ENCODE measurements around the gene CDHR4. TPM values are rescaled to one million over a fixed set of nuclear protein-coding genes. Genes with fewer than 3 reads are reported as not detected.

Gene CDHR4
- total RNA-seq, 1 experiment from 2014 or later: not detected

DNA sequence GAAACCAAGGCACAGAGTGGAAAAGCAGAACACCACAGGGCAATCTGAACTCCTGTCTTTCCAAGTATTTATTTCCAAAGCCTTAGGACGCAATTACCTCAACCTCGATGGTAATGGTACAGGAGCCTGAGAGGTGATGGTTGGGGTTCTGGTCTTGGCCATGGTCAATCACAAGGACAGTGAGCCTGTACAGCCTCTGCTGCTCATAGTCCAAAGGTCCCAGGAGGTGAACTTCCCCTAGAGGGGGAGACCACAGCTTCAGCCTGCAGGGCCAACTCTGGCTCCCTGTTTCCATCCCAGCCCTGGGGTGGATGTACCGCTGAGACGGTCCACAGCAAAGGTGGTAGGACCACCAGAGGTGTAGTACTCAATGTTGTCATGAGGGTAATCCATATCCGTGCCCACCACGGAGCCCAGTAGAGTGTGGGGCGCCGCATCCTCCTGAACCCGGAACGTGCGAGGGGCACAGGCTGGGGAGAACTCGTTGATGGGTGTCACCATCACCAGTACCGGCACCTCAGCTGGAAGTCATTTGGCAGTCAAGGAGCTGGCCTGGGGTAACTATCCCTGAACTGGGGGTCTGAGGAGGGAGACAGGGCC, 6.1 kb downstream of the CDHR4 start:
- Histone ChIP-seq H2BK12ac (ENCODE audit: insufficient read length, low read depth, low read length) (no peak overlapping the region), H3K79me2 (ENCODE audit: insufficient read depth, low read length) (no peaks in the 10 kb centered on the region), H2BK15ac (ENCODE audit: low read depth, low read length) (no peak overlapping the region), H3K4me1 (ENCODE audit: insufficient read depth, low read length) (no peaks in the 10 kb centered on the region), H3K27me3 (ENCODE audit: insufficient read depth, low read length) (no peaks in the 10 kb centered on the region; the same call in none of the 2 replicates), H3K18ac (ENCODE audit: insufficient read length, low read depth, low read length) (no peak overlapping the region), H2BK120ac (ENCODE audit: low read depth, low read length, poor library complexity, severe bottlenecking) (no peak overlapping the region), H4K91ac (ENCODE audit: insufficient read length, low read depth, low read length) (no peak overlapping the region), H3K23ac (ENCODE audit: insufficient read length, low read depth, low read length) (no peak overlapping the region), H3K4me2 (ENCODE audit: insufficient read depth, insufficient read length, low read length) (no peak overlapping the region), H2AFZ (ENCODE audit: low read length) (no peak overlapping the region), H3K9ac (ENCODE audit: extremely low read depth, insufficient read length, low read length) (no peak overlapping the region), H2BK5ac (ENCODE audit: insufficient read length, low read length) (no peak overlapping the region), H3K79me1 (ENCODE audit: insufficient read depth, low read depth, low read length, poor library complexity, severe bottlenecking) (no peaks in the 10 kb centered on the region), H4K5ac (ENCODE audit: insufficient read length, low read depth, low read length) (no peak overlapping the region), H3K4ac (ENCODE audit: low read depth, low read length) (no peak overlapping the region), H4K8ac (replicated peaks; ENCODE audit: insufficient read length, low read depth, low read length) (no peak overlapping the region), H2AK5ac (ENCODE audit: insufficient read length, low read length) (no peak overlapping the region), H4K20me1 (ENCODE audit: control insufficient read depth, insufficient read depth, insufficient read length) (no peaks in the 10 kb centered on the region), H3K56ac (ENCODE audit: insufficient read length, low read depth, low read length) (no peak overlapping the region), H2BK20ac (ENCODE audit: low read depth, low read length, poor library complexity, severe bottlenecking) (no peak overlapping the region), H3K27ac (ENCODE audit: insufficient read length, low read depth, low read length) (no peak overlapping the region), H3T11ph (ENCODE audit: low read length) (no peak overlapping the region), H3K14ac (ENCODE audit: insufficient read depth, low read length) (no peak overlapping the region), H3K9me3 (ENCODE audit: control insufficient read depth, low read depth, low read length) (no peaks in the 10 kb centered on the region), H3K23me2 (ENCODE audit: insufficient read length, low read depth, low read length, poor library complexity, severe bottlenecking) (no peaks in the 10 kb centered on the region)
- TF ChIP-seq, protein P1, sequence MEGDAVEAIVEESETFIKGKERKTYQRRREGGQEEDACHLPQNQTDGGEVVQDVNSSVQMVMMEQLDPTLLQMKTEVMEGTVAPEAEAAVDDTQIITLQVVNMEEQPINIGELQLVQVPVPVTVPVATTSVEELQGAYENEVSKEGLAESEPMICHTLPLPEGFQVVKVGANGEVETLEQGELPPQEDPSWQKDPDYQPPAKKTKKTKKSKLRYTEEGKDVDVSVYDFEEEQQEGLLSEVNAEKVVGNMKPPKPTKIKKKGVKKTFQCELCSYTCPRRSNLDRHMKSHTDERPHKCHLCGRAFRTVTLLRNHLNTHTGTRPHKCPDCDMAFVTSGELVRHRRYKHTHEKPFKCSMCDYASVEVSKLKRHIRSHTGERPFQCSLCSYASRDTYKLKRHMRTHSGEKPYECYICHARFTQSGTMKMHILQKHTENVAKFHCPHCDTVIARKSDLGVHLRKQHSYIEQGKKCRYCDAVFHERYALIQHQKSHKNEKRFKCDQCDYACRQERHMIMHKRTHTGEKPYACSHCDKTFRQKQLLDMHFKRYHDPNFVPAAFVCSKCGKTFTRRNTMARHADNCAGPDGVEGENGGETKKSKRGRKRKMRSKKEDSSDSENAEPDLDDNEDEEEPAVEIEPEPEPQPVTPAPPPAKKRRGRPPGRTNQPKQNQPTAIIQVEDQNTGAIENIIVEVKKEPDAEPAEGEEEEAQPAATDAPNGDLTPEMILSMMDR (conservative IDR thresholded peaks at IDR 0.05): no peak
- H3K4me1 Mint-ChIP-seq: peaks cover 3 to 13% of the 10 kb centered on the region in 2 experiments; a peak in 3 of 4 replicates
- no peak for DNase-seq
- H3K9me3 Mint-ChIP-seq: no peaks in the 10 kb centered on the region
- H3K36me3 Mint-ChIP-seq (ENCODE audit: insufficient read depth in 1 of 3, low read depth in 3 of 3): no peaks in the 10 kb centered on the region
- H3K27ac Mint-ChIP-seq: no peak overlapping the region
- WGBS (ENCODE audit: extremely low coverage, insufficient read length, low lambda C conversion rate): no CpG with 5 or more reads among the region's 13 CpGs
- no peak overlapping the region for H3K4me3 Mint-ChIP-seq
- H3K27me3 Mint-ChIP-seq (ENCODE audit: low read depth): peaks cover 8% of the 10 kb centered on the region

Measured in H9 (cell line).